H1 (cell line): ENCODE results near the gene ARHGAP27.
"Not testable (repeated sequence)": the region's sequence is repeated elsewhere in the genome, so short reads cannot be mapped to it uniquely, and the experiment has no call there.

Experiments
- ASH2L ChIP-seq: fragments of 200-600, 300-600 bp; sonication (generic); IDR thresholded peaks from one replicate; pipeline ENCODE4 v1.7.1; 2017; ENCODE audit warnings: low read length
- CTCF ChIP-seq, 3 experiments: IDR thresholded peaks; 1 replicate in 2 of 3; 2 replicates in 1 of 3; pipeline versions ENCODE4 v1.5.1 to v1.6.1; 2011; ENCODE audit warnings: low read length in 3 of 3, mild to moderate bottlenecking in 3 of 3, inconsistent platforms in 2 of 3, low read depth in 1 of 3, moderate library complexity in 1 of 3; ENCODE audit not compliant: insufficient read depth in 1 of 3; ENCODE audit errors: control extremely low read depth in 1 of 3
- EP300 ChIP-seq, 2 experiments: IDR thresholded peaks; 1 replicate in 1 of 2; 2 replicates in 1 of 2; pipeline ENCODE4 v1.6.1; 2011 to 2012; ENCODE audit warnings: low read depth in 2 of 2, low read length in 2 of 2, mild to moderate bottlenecking in 2 of 2, borderline replicate concordance in 1 of 2, inconsistent platforms in 1 of 2, moderate library complexity in 1 of 2
- EZH2 ChIP-seq: fragments of 200-600 bp; sonication (generic); IDR thresholded peaks from 2 replicates; pipeline ENCODE4 v1.7.1; 2012; ENCODE audit warnings: low read depth, mild to moderate bottlenecking, moderate library complexity, low read length, inconsistent platforms; ENCODE audit not compliant: severe bottlenecking
- KDM1A ChIP-seq: fragments of 200-600, 300-600 bp; sonication (generic); IDR thresholded peaks from 2 replicates; pipeline ENCODE4 v1.7.1; 2016; ENCODE audit warnings: mild to moderate bottlenecking, low read length, borderline replicate concordance
- PHF8 ChIP-seq: fragments of 200-600 bp; sonication (generic); conservative IDR thresholded peaks from 2 replicates; pipeline ENCODE4 v1.7.1; 2012; ENCODE audit warnings: low read depth, mild to moderate bottlenecking, inconsistent platforms, low read length, moderate library complexity
- POLR2A ChIP-seq, 2 experiments: IDR thresholded peaks; 1 replicate in 1 of 2; 2 replicates in 1 of 2; pipeline ENCODE4 v1.6.1; 2011; ENCODE audit warnings: low read depth in 2 of 2, low read length in 2 of 2, mild to moderate bottlenecking in 2 of 2; ENCODE audit errors: control extremely low read depth in 1 of 2
- RAD21 ChIP-seq, 2 experiments: IDR thresholded peaks in 1 of 2; conservative IDR thresholded peaks in 1 of 2; 2 replicates each; pipeline ENCODE4 v1.6.1; 2011; ENCODE audit warnings: low read depth in 2 of 2, low read length in 2 of 2, improper control_type of control experiment in 1 of 2, inconsistent platforms in 1 of 2, mild to moderate bottlenecking in 1 of 2, moderate library complexity in 1 of 2
- RBBP5 ChIP-seq: IDR thresholded peaks from 2 replicates; pipeline ENCODE4 v1.7.1; 2012; ENCODE audit warnings: low read depth, mild to moderate bottlenecking, inconsistent platforms, low read length, moderate library complexity, borderline replicate concordance
- RFX5 ChIP-seq: IDR thresholded peaks from 2 replicates; pipeline ENCODE4 v1.6.1; 2011; ENCODE audit warnings: low read depth, low read length, improper control_type of control experiment, borderline replicate concordance
- SIN3A ChIP-seq, 2 experiments: IDR thresholded peaks in 1 of 2; conservative IDR thresholded peaks in 1 of 2; 2 replicates each; pipeline ENCODE4 v1.6.1; 2011 to 2012; ENCODE audit warnings: low read length in 2 of 2, improper control_type of control experiment in 1 of 2, low read depth in 1 of 2, mild to moderate bottlenecking in 1 of 2
- YY1 ChIP-seq: IDR thresholded peaks from 2 replicates; pipeline ENCODE4 v1.6.1; 2011; ENCODE audit warnings: low read depth, mild to moderate bottlenecking, low read length

GRCh38 chr17:45468293-45469203 is 35.9 kb upstream of the ARHGAP27 start:
- not testable (repeated sequence) for TF ChIP-seq KDM1A; CTCF (IDR thresholded peaks at IDR 0.05; ENCODE audit: control extremely low read depth in 1 of 3, insufficient read depth in 1 of 3, low read depth in 1 of 3, low read length in 3 of 3); SIN3A (conservative IDR thresholded peaks at IDR 0.05 in 1 of 2, IDR thresholded peaks at IDR 0.05 in 1 of 2; ENCODE audit: low read depth in 1 of 2, low read length in 2 of 2); POLR2A (IDR thresholded peaks at IDR 0.05; ENCODE audit: control extremely low read depth in 1 of 2, low read depth in 2 of 2, low read length in 2 of 2); ASH2L; EZH2; RBBP5; EP300 (IDR thresholded peaks at IDR 0.05; ENCODE audit: borderline replicate concordance in 1 of 2, low read depth in 2 of 2, low read length in 2 of 2); PHF8; RFX5; RAD21 (IDR thresholded peaks at IDR 0.05 in 1 of 2, conservative IDR thresholded peaks at IDR 0.05 in 1 of 2; ENCODE audit: low read depth in 2 of 2, low read length in 2 of 2); YY1
